ENCODE measurements around the gene APOL3. TPM values are rescaled to one million over a fixed set of nuclear protein-coding genes. Genes with fewer than 3 reads are reported as not detected.

Gene APOL3
- total RNA-seq, 1 donor, result 17.4 TPM

GRCh38 chr22:36197514-36198146 lies 37.1 kb upstream of the APOL3 start:
- DNase-seq (ENCODE audit: low read depth), result no peak
- no peak overlapping the region for H3K4me3 ChIP-seq (ENCODE audit: low read depth, low read length)
- no peak for TF ChIP-seq CTCF (IDR thresholded peaks at IDR 0.05; ENCODE audit: insufficient read depth, low read length)

- H3K4me3 ChIP-seq (ENCODE audit: low read depth, low read length), result no peak overlapping the region
- no peak for TF ChIP-seq CTCF (IDR thresholded peaks at IDR 0.05; ENCODE audit: insufficient read depth, low read length)
- DNase-seq (ENCODE audit: low read depth), result peak; percentile 75
These were observed 36.5 kb upstream of the APOL3 start for GRCh38 chr22:36197065-36197440.

GRCh38 chr22:36196254-36197064 lies 35.9 kb upstream of the APOL3 start:
- H3K4me3 ChIP-seq (ENCODE audit: low read depth, low read length), result no peak overlapping the region
- peak; percentile 27 for DNase-seq (ENCODE audit: low read depth)
- no peak for TF ChIP-seq CTCF (IDR thresholded peaks at IDR 0.05; ENCODE audit: insufficient read depth, low read length)

- no peak overlapping the region for H3K4me3 ChIP-seq (ENCODE audit: low read depth, low read length)
- peak; percentile 79 for DNase-seq (ENCODE audit: low read depth)
- peak; percentile 78 for TF ChIP-seq CTCF (IDR thresholded peaks at IDR 0.05; ENCODE audit: insufficient read depth, low read length)
These were observed 34.4 kb upstream of the APOL3 start for GRCh38 chr22:36194971-36195370.

GRCh38 chr22:36194385-36194784 lies 33.8 kb upstream of the APOL3 start:
- H3K4me3 ChIP-seq (ENCODE audit: low read depth, low read length), result no peak overlapping the region
- TF ChIP-seq CTCF (IDR thresholded peaks at IDR 0.05; ENCODE audit: insufficient read depth, low read length), result no peak
- DNase-seq (ENCODE audit: low read depth), result no peak

- no peak for TF ChIP-seq CTCF (IDR thresholded peaks at IDR 0.05; ENCODE audit: insufficient read depth, low read length)
- no peak for DNase-seq (ENCODE audit: low read depth)
- H3K4me3 ChIP-seq (ENCODE audit: low read depth, low read length), result no peak overlapping the region
These were observed 33.0 kb upstream of the APOL3 start for GRCh38 chr22:36193577-36193976.
